Activated naive CD4-positive, alpha-beta T cell treated with anti-CD3 and anti-CD28 coated beads, Interleukin-2, amount 50 U/mL, for 72 hours (primary cell): ENCODE data around the gene ARHGEF37. TPM values are rescaled to one million over a fixed set of nuclear protein-coding genes. Genes with fewer than 3 reads are reported as not detected.
A peak's percentile ranks its signal among the peaks of the same experiment; 100 is the strongest.

ENCODE experiments used
- ATAC-seq, 2 donors: fragments of 150-1000 bp; cut with Tn5 transposase; 2 replicates each; pipeline ENCODE4 v1.10.0; 2021; ENCODE audit warnings: mild to moderate bottlenecking in 2 of 2, moderate library complexity in 2 of 2
- DNase-seq, 2 donors: peaks; one replicate each; pipeline ENCODE4 v3.0.0; 2021 to 2022; ENCODE audit warnings: low spot score in 2 of 2
- H3K27ac Mint-ChIP-seq, 2 donors: one replicate each; pipeline ENCODE4 v1.8.0; 2022; ENCODE audit warnings: mild to moderate bottlenecking in 2 of 2, mixed read lengths in 2 of 2
- H3K36me3 Mint-ChIP-seq, 2 donors: one replicate each; pipeline ENCODE4 v1.8.0; 2022; ENCODE audit warnings: mixed read lengths in 2 of 2
- H3K9me3 Mint-ChIP-seq, 2 donors: one replicate each; pipeline ENCODE4 v1.8.0; 2022; ENCODE audit warnings: mixed read lengths in 2 of 2
- total RNA-seq, 2 donors: library from RNA; stranded (reverse); gene quantifications; one replicate each; pipeline ENCODE4 v1.2.3, GENCODE V29; 2022

Gene ARHGEF37
- total RNA-seq, 2 donors from 2014 or later: 0.41 to 1.8 TPM

- DNase-seq (no peak), ATAC-seq (no peak)
- Mint-ChIP-seq H3K36me3 (no peaks in the 10 kb centered on the region), H3K9me3 (no peaks in the 10 kb centered on the region), H3K27ac (no peak overlapping the region)
These were observed 28.4 kb downstream of the ARHGEF37 start for GRCh38 chr5:149609640-149610219.

DNA sequence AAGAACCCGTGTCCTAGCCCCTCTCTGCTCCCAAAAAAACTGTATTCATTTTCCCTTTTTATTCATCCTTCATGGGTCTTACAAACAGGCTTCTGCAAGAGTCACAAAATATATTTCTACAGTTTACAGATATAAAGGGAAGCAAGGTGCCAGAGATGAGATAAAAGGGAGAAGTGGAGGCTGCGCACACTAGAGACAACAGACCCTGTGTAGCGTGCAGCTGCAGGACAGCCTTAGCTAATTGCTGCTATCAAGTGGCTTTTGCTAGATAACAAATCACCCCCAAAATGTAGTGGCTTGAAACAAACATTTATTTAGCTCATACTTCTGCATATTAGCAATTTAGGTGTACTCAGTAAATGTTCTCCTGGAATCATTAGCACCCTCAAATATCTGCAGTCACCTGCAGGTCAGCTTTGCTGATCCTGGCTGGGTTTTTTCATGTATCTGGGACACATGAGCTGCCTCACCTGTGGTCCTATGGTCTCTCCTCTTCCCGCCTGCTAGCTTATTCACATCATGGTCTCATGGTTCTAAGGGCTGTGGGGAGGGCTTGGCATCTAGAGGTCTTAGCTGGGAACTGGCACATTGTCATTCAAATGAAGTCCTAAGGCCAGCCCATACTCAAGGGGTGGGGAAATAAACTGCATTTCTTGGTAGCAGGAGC, 29.4 kb downstream of the ARHGEF37 start:
- no peak for ATAC-seq
- H3K9me3 Mint-ChIP-seq: no peaks in the 10 kb centered on the region
- no peak overlapping the region for H3K27ac Mint-ChIP-seq
- no peak for DNase-seq
- H3K36me3 Mint-ChIP-seq: no peaks in the 10 kb centered on the region

GRCh38 chr5:149611326-149611725, 30.0 kb downstream of the ARHGEF37 start:
- ATAC-seq (no peak), DNase-seq (no peak)
- Mint-ChIP-seq H3K36me3 (no peaks in the 10 kb centered on the region), H3K9me3 (no peaks in the 10 kb centered on the region), H3K27ac (no peak overlapping the region)

- no peak overlapping the region for H3K27ac Mint-ChIP-seq
- ATAC-seq (no peak), DNase-seq (no peak)
- no peaks in the 10 kb centered on the region for H3K9me3 Mint-ChIP-seq
- no peaks in the 10 kb centered on the region for H3K36me3 Mint-ChIP-seq
These were observed 33.0 kb downstream of the ARHGEF37 start for GRCh38 chr5:149614034-149614907.

- no peak for DNase-seq
These were observed 34.7 kb downstream of the ARHGEF37 start for GRCh38 chr5:149615976-149616375.

GRCh38 chr5:149616727-149617285, 35.5 kb downstream of the ARHGEF37 start:
- H3K27ac Mint-ChIP-seq: no peak overlapping the region
- DNase-seq (no peak), ATAC-seq (peak; percentile 84 to 88)
- H3K36me3 Mint-ChIP-seq: no peaks in the 10 kb centered on the region
- no peaks in the 10 kb centered on the region for H3K9me3 Mint-ChIP-seq

More at GRCh38 chr5:149615976-149616375, 34.7 kb downstream of the ARHGEF37 start:
- no peaks in the 10 kb centered on the region for H3K9me3 Mint-ChIP-seq
- ATAC-seq: no peak
- H3K36me3 Mint-ChIP-seq: no peaks in the 10 kb centered on the region
- H3K27ac Mint-ChIP-seq: peak overlapping the region in 1 of 2 donors; percentile 32

DNA sequence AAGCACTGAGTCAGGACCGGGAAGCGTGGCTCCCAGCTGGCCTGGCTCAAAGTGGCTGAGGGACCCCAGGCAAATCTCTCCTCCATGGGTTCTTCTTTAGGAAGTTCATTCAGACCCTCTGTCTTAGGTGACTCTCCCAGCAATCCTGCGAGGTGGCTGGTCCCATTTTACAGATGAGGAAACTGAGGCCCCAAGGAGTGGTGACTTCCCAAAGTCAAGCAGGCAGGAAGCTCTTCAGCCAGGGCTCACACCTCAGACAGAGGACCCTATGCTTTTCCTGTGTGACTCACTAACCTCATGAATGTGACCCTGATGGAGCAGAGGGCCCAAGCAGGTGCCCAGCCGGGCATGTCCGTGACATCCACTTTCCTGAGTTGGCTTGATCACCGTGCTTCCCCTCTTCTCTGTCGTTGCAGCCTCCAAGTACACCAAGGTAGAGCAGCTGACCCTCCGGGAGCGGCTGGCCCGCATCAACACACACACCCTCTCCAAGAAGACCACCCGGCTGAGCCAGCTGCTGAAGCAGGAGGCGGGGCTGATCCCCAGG, 36.5 kb downstream of the ARHGEF37 start:
- no peaks in the 10 kb centered on the region for H3K36me3 Mint-ChIP-seq
- no peaks in the 10 kb centered on the region for H3K9me3 Mint-ChIP-seq

DNA sequence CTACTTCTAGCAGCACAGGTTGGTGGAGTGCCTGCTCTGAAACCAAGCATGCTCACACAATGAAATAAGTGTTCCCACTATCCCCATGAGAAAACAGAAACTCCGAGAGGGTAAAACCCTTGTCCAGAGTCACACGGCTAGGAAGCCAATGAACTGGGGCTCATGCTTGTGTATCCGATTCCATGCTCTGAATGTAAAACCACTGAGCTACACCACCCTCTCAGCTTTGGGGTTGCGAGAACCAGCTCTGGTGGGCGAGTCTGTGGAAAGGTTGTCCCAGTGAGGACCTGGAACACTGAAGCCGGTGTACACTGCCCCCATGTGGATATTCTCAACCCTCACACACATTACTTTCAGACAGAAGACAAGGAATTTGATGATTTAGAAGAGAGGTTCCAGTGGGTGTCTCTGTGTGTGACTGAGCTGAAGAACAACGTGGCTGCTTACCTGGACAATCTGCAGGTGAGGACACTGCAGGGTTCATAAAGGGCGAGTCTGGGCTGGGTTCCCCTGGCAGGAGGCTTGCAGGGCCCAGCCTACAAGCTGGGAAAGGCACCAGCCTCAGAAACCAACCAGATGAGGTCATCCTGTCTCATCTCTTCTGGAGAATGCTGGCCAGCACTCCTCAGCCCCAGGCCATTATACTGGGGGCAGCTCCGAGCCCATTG, 37.4 kb downstream of the ARHGEF37 start:
- ATAC-seq (peak; percentile 25 to 35), DNase-seq (peak in 1 of 2 donors; percentile 18)
- Mint-ChIP-seq H3K9me3 (no peaks in the 10 kb centered on the region), H3K27ac (no peak overlapping the region), H3K36me3 (no peaks in the 10 kb centered on the region)

More for the DNA sequence above, 36.5 kb downstream of the ARHGEF37 start:
- ATAC-seq (no peak), DNase-seq (no peak)
- no peak overlapping the region for H3K27ac Mint-ChIP-seq

DNA sequence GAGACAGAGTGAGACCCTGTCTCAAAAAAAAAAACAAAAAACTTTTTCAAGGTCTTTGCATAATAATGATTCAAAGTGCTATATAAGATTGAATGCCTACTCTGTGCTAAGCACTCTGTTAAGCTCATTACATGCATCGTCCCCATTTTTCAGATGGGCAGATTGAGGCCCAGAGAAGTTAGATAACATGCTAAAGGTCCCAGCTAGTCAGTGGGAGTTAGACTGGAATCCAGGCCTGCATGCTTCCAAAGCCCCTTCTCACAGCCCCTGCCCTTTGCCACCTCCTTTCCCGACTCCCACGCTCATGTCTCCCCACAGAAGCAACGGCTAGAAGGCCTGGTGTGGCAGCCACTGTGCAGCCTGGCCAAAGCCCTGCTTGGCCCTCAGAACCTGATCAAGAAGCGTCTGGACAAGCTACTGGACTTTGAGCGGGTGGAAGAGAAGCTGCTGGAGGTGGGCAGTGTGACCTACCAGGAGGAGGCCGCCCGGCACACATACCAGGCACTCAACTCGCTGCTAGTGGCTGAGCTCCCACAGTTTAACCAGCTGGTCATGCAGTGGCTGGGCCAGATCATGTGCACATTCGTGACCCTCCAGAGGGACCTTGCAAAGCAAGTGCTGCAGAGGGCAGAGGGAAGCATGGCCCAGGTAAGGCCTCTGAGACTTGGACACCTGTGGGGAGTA, 40.3 kb downstream of the ARHGEF37 start:
- H3K36me3 Mint-ChIP-seq: no peaks in the 10 kb centered on the region
- H3K27ac Mint-ChIP-seq: peak overlapping the region in 1 of 2 donors; percentile 29
- no peak for ATAC-seq

GRCh38 chr5:149622466-149622865, 41.2 kb downstream of the ARHGEF37 start:
- DNase-seq (no peak), ATAC-seq (no peak)
- H3K9me3 Mint-ChIP-seq: no peaks in the 10 kb centered on the region
- no peaks in the 10 kb centered on the region for H3K36me3 Mint-ChIP-seq
- no peak overlapping the region for H3K27ac Mint-ChIP-seq

More for the DNA sequence above, 40.3 kb downstream of the ARHGEF37 start:
- H3K9me3 Mint-ChIP-seq: no peaks in the 10 kb centered on the region
- DNase-seq: no peak

DNA sequence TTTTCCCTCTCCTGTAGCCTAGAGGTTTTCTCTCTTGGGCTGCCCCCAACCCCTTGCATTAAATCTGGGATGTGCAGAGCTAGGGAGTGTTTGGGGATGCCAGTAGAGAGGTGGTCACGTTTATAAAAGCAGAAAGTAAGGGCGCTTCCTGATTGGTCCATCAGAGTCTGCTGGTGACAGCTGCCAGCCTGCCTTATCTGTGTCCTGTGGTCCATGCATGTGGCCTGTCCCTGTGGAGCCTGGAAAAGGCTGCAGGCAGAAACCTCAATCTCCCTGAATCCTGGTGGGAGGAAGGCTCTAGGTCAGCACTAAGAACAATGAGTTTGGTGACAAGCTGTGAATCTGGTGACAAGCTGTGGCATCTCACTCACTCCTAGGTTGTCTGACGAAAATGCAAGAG, 42.2 kb downstream of the ARHGEF37 start:
- no peak for DNase-seq
- Mint-ChIP-seq H3K27ac (peak overlapping the region in 1 of 2 donors; percentile 37), H3K36me3 (no peaks in the 10 kb centered on the region), H3K9me3 (no peaks in the 10 kb centered on the region)
- no peak for ATAC-seq

- ATAC-seq (no peak), DNase-seq (no peak)
- Mint-ChIP-seq H3K9me3 (no peaks in the 10 kb centered on the region), H3K36me3 (no peaks in the 10 kb centered on the region), H3K27ac (no peak overlapping the region)
These were observed 45.8 kb downstream of the ARHGEF37 start for GRCh38 chr5:149627070-149627469.

GRCh38 chr5:149628221-149628620, 46.9 kb downstream of the ARHGEF37 start:
- no peaks in the 10 kb centered on the region for H3K36me3 Mint-ChIP-seq
- H3K9me3 Mint-ChIP-seq: no peaks in the 10 kb centered on the region
- DNase-seq: no peak
- no peak overlapping the region for H3K27ac Mint-ChIP-seq
- ATAC-seq: no peak

DNA sequence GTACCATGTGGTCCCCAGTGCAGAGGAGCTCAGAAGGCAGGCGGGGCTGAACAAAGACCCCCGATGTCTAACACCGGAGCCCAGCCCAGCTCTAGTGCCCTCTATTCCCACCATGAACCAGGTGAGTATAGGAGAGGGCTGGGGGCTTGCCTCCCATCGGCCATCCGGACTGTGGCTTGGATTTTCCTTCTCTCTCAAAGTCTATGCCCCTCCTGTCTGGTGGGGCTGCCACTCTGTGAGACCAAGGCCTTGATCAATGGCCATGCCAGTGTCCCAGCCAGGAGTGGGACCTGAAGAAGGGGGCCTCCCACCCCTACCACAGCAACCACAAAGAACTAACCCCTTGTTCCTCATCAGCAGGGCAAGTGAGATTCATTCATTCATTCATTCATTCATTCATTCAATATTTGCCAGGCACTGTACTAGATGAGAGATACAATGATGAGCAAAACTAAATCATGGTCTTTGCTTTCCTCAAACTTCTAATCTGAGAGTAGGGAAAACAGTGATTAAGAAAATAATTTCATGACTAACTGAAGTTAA, 47.6 kb downstream of the ARHGEF37 start:
- no peak overlapping the region for H3K27ac Mint-ChIP-seq
- ATAC-seq (no peak), DNase-seq (no peak)
- H3K9me3 Mint-ChIP-seq: no peaks in the 10 kb centered on the region
- no peaks in the 10 kb centered on the region for H3K36me3 Mint-ChIP-seq

- Mint-ChIP-seq H3K36me3 (no peaks in the 10 kb centered on the region), H3K27ac (no peak overlapping the region), H3K9me3 (no peaks in the 10 kb centered on the region)
- DNase-seq: no peak
- no peak for ATAC-seq
These were observed 48.1 kb downstream of the ARHGEF37 start for GRCh38 chr5:149629421-149629820.

GRCh38 chr5:149630337-149630736, 49.0 kb downstream of the ARHGEF37 start:
- ATAC-seq (no peak), DNase-seq (no peak)
- no peaks in the 10 kb centered on the region for H3K9me3 Mint-ChIP-seq
- no peak overlapping the region for H3K27ac Mint-ChIP-seq
- H3K36me3 Mint-ChIP-seq: no peaks in the 10 kb centered on the region
